Skin epidermis (tissue), 12 donors: ENCODE results near the gene CCT3.
A peak's percentile ranks its signal among the peaks of the same experiment; 100 is the strongest.
"Not testable (repeated sequence)": the region's sequence is repeated elsewhere in the genome, so short reads cannot be mapped to it uniquely, and the experiment has no call there.

Experiments used
- H3K27ac ChIP-seq, 21 experiments: fragments of 200-600 bp; sonication (generic) in 11 of 21; one replicate each; pipeline ENCODE4 v1.5.0; 2020; ENCODE audit warnings: mild to moderate bottlenecking in 3 of 21, inconsistent platforms in 2 of 21, moderate library complexity in 2 of 21
- H3K4me3 ChIP-seq, 7 experiments: fragments of 200-600 bp; sonication (generic) in 2 of 7; one replicate each; pipeline ENCODE4 v1.5.0; 2020; ENCODE audit warnings: inconsistent platforms in 2 of 7, mild to moderate bottlenecking in 2 of 7, moderate library complexity in 1 of 7

CCT3 gene

GRCh38 chr1:156369685-156370286 lies 31.7 kb upstream of the CCT3 start:
- not testable (repeated sequence) for H3K27ac ChIP-seq
- peak overlapping the region in 3 of 7 experiments; percentile 21 to 47 (median 21) for H3K4me3 ChIP-seq

GRCh38 chr1:156368889-156369684 lies 31.0 kb upstream of the CCT3 start, which contains the start of gene RHBG:
TSS of gene RHBG (plus strand) at chr1:156369211. CDS start at chr1:156369250, 39 bp downstream.
- peak within 1 kb of the TSS in 2 of 21 experiments; percentile 2 to 13 for H3K27ac ChIP-seq

GRCh38 chr1:156368157-156368658 lies 30.1 kb upstream of the CCT3 start:
- Histone ChIP-seq H3K4me3 (no peak overlapping the region), H3K27ac (no peak overlapping the region)

More at GRCh38 chr1:156368889-156369684, 31.0 kb upstream of the CCT3 start, which contains the start of gene RHBG:
- peak within 1 kb of the TSS; percentile 16 to 47 (median 21) for H3K4me3 ChIP-seq

GRCh38 chr1:156367383-156368156 lies 29.5 kb upstream of the CCT3 start:
- Histone ChIP-seq H3K27ac (no peak overlapping the region), H3K4me3 (no peak overlapping the region)

GRCh38 chr1:156366378-156367166 lies 28.5 kb upstream of the CCT3 start:
- H3K27ac ChIP-seq = no peak overlapping the region
- H3K4me3 ChIP-seq = no peak overlapping the region

- Histone ChIP-seq H3K4me3 (no peak overlapping the region), H3K27ac (no peak overlapping the region)
Observed at GRCh38 chr1:156365754-156366153, 27.7 kb upstream of the CCT3 start.

GRCh38 chr1:156360534-156360933 lies 22.4 kb upstream of the CCT3 start:
- Histone ChIP-seq H3K27ac (no peak overlapping the region), H3K4me3 (no peak overlapping the region)

GRCh38 chr1:156359973-156360372 lies 21.9 kb upstream of the CCT3 start:
- Histone ChIP-seq H3K4me3 (no peak overlapping the region), H3K27ac (no peak overlapping the region)

- H3K4me3 ChIP-seq = no peak overlapping the region
Observed at GRCh38 chr1:156359249-156359648, 21.2 kb upstream of the CCT3 start.

GRCh38 chr1:156358641-156359040 lies 20.5 kb upstream of the CCT3 start:
- no peak overlapping the region for H3K27ac ChIP-seq
- H3K4me3 ChIP-seq = no peak overlapping the region

More at GRCh38 chr1:156359249-156359648, 21.2 kb upstream of the CCT3 start:
- no peak overlapping the region for H3K27ac ChIP-seq

GRCh38 chr1:156357977-156358376 lies 19.9 kb upstream of the CCT3 start:
- no peak overlapping the region for H3K4me3 ChIP-seq
- H3K27ac ChIP-seq = no peak overlapping the region

GRCh38 chr1:156356875-156357534 lies 18.9 kb upstream of the CCT3 start:
- Histone ChIP-seq H3K27ac (no peak overlapping the region), H3K4me3 (no peak overlapping the region)

- Histone ChIP-seq H3K4me3 (no peak overlapping the region), H3K27ac (no peak overlapping the region)
Observed at GRCh38 chr1:156356262-156356874, 18.3 kb upstream of the CCT3 start.

GRCh38 chr1:156352481-156352880 lies 14.4 kb upstream of the CCT3 start:
- not testable (repeated sequence) for H3K27ac ChIP-seq, H3K4me3 ChIP-seq

- Histone ChIP-seq H3K4me3 (no peak overlapping the region), H3K27ac (no peak overlapping the region)
Observed at GRCh38 chr1:156347331-156347730, 9.2 kb upstream of the CCT3 start.

GRCh38 chr1:156346636-156347035 lies 8.5 kb upstream of the CCT3 start:
- H3K4me3 ChIP-seq = no peak overlapping the region

GRCh38 chr1:156346035-156346434 lies 7.9 kb upstream of the CCT3 start:
- not testable (repeated sequence) for H3K27ac ChIP-seq, H3K4me3 ChIP-seq

More at GRCh38 chr1:156346636-156347035, 8.5 kb upstream of the CCT3 start:
- no peak overlapping the region for H3K27ac ChIP-seq

GRCh38 chr1:156344409-156344808 lies 6.3 kb upstream of the CCT3 start:
- H3K4me3 ChIP-seq = no peak overlapping the region
- H3K27ac ChIP-seq = no peak overlapping the region
